Vagina (tissue), 2 donors: ENCODE measurements around the gene DIAPH3.

Experiments used
- CTCF ChIP-seq, 3 experiments: fragments of 450-650 bp in 2 of 3; fragments of 200-600 bp in 1 of 3; sonication (generic) in 1 of 3; IDR thresholded peaks; one replicate each; pipeline ENCODE4 v1.5.1; 2017 to 2019; ENCODE audit warnings: antibody characterized with exemption in 3 of 3, mild to moderate bottlenecking in 2 of 3, moderate library complexity in 2 of 3
- POLR2A ChIP-seq, 2 donors: fragments of 450-650 bp; IDR thresholded peaks; one replicate each; pipeline ENCODE4 v1.6.1; 2017; ENCODE audit warnings: antibody characterized with exemption in 2 of 2, mild to moderate bottlenecking in 2 of 2, moderate library complexity in 2 of 2

GRCh38 chr13:59679254-59679653 is 484.5 kb downstream of the DIAPH3 start:
- TF ChIP-seq CTCF (IDR thresholded peaks at IDR 0.05), result no peak
- no peak for TF ChIP-seq POLR2A (IDR thresholded peaks at IDR 0.05)
